Colonic mucosa (tissue), 4 donors: Measurements from ENCODE around the gene GNG13. TPM values are rescaled to one million over a fixed set of nuclear protein-coding genes. Genes with fewer than 3 reads are reported as not detected.

Source experiments
- DNase-seq: peaks from one replicate; pipeline ENCODE4 v3.0.0-alpha.2; 2020
- H3K27ac ChIP-seq: fragments of 200-600 bp; one replicate; pipeline ENCODE4 v1.8.0; 2021
- H3K27me3 ChIP-seq: fragments of 200-600 bp; one replicate; pipeline ENCODE4 v1.8.0; 2021
- H3K36me3 ChIP-seq: fragments of 200-600 bp; one replicate; pipeline ENCODE4 v1.8.0; 2021
- H3K4me1 ChIP-seq: fragments of 200-600 bp; one replicate; pipeline ENCODE4 v1.8.0; 2021; ENCODE audit warnings: mild to moderate bottlenecking
- H3K4me3 ChIP-seq: fragments of 200-600 bp; one replicate; pipeline ENCODE4 v1.8.0; 2021
- H3K9ac ChIP-seq, 2 donors: one replicate each; pipeline ENCODE4 v1.7.0; 2013; ENCODE audit warnings: control low read depth in 2 of 2, low read depth in 2 of 2, low read length in 2 of 2
- H3K9me3 ChIP-seq: fragments of 200-600 bp; one replicate; pipeline ENCODE4 v1.8.0; 2021
- CTCF ChIP-seq: fragments of 200-600 bp; IDR thresholded peaks from one replicate; pipeline ENCODE4 v1.8.0; 2022; ENCODE audit warnings: antibody characterized with exemption, mild to moderate bottlenecking
- intact Hi-C: fragments of 100-400 bp; cut with DNase I; formaldehyde crosslinking; loops from one replicate; pipeline ENCODE4 v1.14.1; 2022
- total RNA-seq, 2 donors: library from RNA; stranded (reverse); fragmentation: NEBNext Ultra II Directional in 1 of 2; extraction: Animal tissue kit (Norgen Biotek cat#: 25700) in 1 of 2; gene quantifications; one replicate each; pipeline ENCODE4 v1.2.1, GENCODE V29; 2021
- donor health status: healthy.
- donor health status: DM: no; HTN: no; CAD: no.
- donor health status: DM: no; HTN: no; CAD: no.

GNG13 gene
- total RNA-seq, 2 donors from 2014 or later: 0.24 TPM; not detected in 1

DNA sequence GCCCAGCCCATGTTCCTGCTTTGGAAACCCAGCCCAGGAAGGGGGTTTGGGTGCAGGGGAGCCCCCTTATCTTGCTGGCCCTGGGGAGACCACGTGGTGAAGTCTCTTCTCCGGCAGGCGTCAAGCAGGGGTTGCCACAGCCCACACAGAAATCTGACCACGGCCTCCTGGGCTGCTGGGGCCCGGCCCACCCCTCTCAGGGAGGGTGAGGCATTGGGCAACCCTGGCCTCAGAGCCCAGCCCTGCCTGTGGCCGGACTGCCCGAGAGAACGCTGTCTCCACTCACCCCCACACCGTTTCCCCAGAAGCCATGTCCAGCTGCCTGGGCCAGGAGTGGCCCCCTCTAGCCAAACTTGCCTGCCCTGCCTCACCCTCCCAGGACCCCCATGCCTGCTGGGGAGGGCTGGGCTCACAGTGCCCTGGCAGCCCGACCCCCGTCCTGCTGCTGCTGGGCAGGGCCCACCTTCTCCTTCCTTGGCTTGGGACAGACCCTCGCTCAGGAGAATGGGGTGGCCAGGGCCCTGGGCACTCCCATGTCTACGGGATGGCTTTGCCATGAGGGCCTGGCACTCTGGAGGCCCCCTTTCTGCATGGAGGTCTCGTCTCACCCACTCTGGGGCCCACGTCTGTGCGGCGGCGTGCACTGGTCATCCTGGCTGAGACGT is 19.1 kb downstream of the GNG13 start:
- no peak for DNase-seq
- TF ChIP-seq CTCF: no peak
- intact Hi-C loops: no loop called here
- H3K4me3 ChIP-seq: no peak overlapping the region
- no peaks in the 10 kb centered on the region for H3K4me1 ChIP-seq
- peaks cover 22% of the 10 kb centered on the region for H3K27me3 ChIP-seq
- H3K36me3 ChIP-seq: peaks cover 4% of the 10 kb centered on the region
- H3K9ac ChIP-seq: no peak overlapping the region
- H3K9me3 ChIP-seq: no peaks in the 10 kb centered on the region
- H3K27ac ChIP-seq: no peak overlapping the region

GRCh38 chr16:780296-780695 is 20.2 kb downstream of the GNG13 start:
- Histone ChIP-seq H3K4me3 (no peak overlapping the region), H3K36me3 (no peaks in the 10 kb centered on the region), H3K9me3 (no peaks in the 10 kb centered on the region), H3K4me1 (no peaks in the 10 kb centered on the region), H3K27me3 (peaks cover 22% of the 10 kb centered on the region), H3K9ac (no peak overlapping the region), H3K27ac (no peak overlapping the region)
- no peak for DNase-seq
- no peak for TF ChIP-seq CTCF
- intact Hi-C loops: no loop called here

GRCh38 chr16:779561-779960 is 21.0 kb downstream of the GNG13 start:
- Histone ChIP-seq H3K9ac (no peak overlapping the region), H3K27me3 (peaks cover 22% of the 10 kb centered on the region), H3K9me3 (no peaks in the 10 kb centered on the region), H3K4me3 (no peak overlapping the region), H3K36me3 (no peaks in the 10 kb centered on the region), H3K4me1 (no peaks in the 10 kb centered on the region), H3K27ac (no peak overlapping the region)
- intact Hi-C loops: no loop called here
- TF ChIP-seq CTCF: no peak
- DNase-seq: no peak

DNA sequence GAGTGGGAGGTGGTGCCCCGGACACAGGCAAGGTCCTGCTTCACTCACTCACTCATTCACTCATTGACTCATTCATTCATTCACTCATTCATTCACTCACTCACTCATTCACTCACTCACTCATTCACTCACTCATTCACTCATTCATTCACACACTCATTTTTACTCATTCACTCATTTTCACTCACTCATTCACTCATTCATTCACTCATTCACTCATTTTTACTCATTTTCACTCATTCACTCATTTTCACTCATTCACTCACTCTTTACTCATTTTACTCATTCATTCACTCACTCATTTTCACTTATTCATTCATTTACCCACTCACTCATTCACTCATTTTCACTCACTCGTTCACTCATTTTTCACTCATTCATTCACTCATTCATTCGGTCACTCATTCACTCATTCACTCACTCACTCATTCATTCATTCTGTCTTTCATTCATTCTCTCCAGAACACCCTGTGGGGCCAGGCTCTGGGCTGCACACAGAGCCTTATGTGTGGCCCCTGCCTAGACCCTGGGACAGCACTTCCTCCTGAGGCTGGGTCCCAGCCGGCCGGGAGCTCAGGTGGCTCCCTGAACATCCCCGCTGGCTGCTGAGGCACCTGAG is 21.5 kb downstream of the GNG13 start:
- Histone ChIP-seq H3K4me3 (no peak overlapping the region), H3K4me1 (no peaks in the 10 kb centered on the region), H3K9ac (no peak overlapping the region), H3K9me3 (no peaks in the 10 kb centered on the region), H3K27me3 (peaks cover 22% of the 10 kb centered on the region), H3K27ac (no peak overlapping the region), H3K36me3 (no peaks in the 10 kb centered on the region)
- intact Hi-C loops: no loop called here
- TF ChIP-seq CTCF: no peak
- no peak for DNase-seq

DNA sequence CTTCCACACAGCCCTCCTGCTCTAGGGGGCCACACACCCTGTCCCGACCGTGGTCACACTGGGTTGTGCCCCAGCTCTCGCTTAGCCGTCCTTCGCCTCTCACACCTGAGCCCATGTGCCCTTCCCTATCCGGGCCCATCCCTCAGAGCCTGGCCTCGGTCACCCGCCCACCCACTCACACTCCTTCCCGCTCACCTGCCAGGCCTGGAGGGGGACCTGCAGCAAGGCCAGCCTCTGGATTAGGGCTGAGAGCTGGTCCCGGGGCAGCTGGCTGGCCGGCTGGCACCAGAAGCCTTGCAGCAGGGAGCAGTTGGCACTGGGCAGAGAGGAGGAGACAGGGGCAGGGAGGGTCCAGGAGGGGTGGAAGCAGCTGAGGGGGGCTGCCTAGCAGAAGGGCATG is 22.1 kb downstream of the GNG13 start:
- H3K9ac ChIP-seq: no peak overlapping the region
- no peak for DNase-seq
- no peaks in the 10 kb centered on the region for H3K9me3 ChIP-seq
- H3K27ac ChIP-seq: no peak overlapping the region
- H3K4me3 ChIP-seq: no peak overlapping the region
- no peak for TF ChIP-seq CTCF
- H3K36me3 ChIP-seq: no peaks in the 10 kb centered on the region
- H3K4me1 ChIP-seq: no peaks in the 10 kb centered on the region
- H3K27me3 ChIP-seq: peaks cover 22% of the 10 kb centered on the region
- intact Hi-C loops: no loop called here
